NB4 (cell line): ENCODE data around the gene NUS1.

Experiments used
- DNase-seq: peaks from one replicate; pipeline ENCODE4 v3.0.0; 2010; ENCODE audit warnings: low read depth
- H3K4me3 ChIP-seq: one replicate; pipeline ENCODE4 v1.5.1; 2011; ENCODE audit warnings: mild to moderate bottlenecking, low read depth, low read length, moderate library complexity
- MYC ChIP-seq: IDR thresholded peaks from 2 replicates; pipeline ENCODE4 v1.6.1; 2011; ENCODE audit warnings: low read depth, low read length
- POLR2A ChIP-seq: IDR thresholded peaks from 2 replicates; pipeline ENCODE4 v1.6.1; 2011; ENCODE audit warnings: mild to moderate bottlenecking; ENCODE audit not compliant: insufficient read length; ENCODE audit errors: extremely low read depth
- TF ChIP-seq, protein P1 (sequence below): IDR thresholded peaks from 2 replicates; pipeline ENCODE4 v1.6.1; 2011; ENCODE audit warnings: low read depth, low read length
- TF ChIP-seq, protein P2 (sequence below): IDR thresholded peaks from one replicate; pipeline ENCODE4 v1.5.1; 2012; ENCODE audit warnings: low read depth, low read length

NUS1 gene

DNA sequence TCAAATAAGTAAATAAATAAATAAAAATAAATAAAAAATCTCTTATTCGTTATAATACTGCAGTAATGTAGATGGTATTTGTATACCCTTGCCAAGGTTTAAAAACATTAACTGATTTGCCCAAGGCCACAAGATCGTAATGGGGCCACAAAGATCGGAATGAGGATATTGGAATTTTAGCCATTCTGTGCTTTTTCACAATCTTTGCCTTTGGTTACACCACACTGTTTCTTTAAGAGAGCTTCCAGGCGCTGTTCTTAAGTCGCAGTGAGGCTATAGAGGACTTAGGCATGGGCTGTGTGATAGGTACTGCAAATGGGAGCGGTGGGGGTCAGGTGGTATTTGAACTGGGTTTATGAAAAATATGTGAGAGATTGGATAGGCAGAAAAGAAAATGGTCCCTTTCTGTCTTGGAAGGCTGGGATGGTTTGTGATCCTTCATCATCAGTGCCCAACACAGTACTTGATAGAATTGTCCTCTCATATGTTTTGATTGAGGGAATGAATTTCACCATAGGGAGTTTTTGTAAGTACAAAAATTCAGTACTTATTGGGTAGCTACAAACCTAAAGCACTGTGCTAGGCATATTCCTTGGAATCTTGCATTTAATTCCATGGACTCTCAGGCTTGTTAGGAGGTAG lies 1.4 kb downstream of the NUS1 start:
- DNase-seq, result peak; percentile 10
- TF ChIP-seq POLR2A (no peak), MYC (no peak)
- TF ChIP-seq, protein P1, sequence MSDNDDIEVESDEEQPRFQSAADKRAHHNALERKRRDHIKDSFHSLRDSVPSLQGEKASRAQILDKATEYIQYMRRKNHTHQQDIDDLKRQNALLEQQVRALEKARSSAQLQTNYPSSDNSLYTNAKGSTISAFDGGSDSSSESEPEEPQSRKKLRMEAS, result no peak
- TF ChIP-seq, protein P2, sequence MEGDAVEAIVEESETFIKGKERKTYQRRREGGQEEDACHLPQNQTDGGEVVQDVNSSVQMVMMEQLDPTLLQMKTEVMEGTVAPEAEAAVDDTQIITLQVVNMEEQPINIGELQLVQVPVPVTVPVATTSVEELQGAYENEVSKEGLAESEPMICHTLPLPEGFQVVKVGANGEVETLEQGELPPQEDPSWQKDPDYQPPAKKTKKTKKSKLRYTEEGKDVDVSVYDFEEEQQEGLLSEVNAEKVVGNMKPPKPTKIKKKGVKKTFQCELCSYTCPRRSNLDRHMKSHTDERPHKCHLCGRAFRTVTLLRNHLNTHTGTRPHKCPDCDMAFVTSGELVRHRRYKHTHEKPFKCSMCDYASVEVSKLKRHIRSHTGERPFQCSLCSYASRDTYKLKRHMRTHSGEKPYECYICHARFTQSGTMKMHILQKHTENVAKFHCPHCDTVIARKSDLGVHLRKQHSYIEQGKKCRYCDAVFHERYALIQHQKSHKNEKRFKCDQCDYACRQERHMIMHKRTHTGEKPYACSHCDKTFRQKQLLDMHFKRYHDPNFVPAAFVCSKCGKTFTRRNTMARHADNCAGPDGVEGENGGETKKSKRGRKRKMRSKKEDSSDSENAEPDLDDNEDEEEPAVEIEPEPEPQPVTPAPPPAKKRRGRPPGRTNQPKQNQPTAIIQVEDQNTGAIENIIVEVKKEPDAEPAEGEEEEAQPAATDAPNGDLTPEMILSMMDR, result no peak
- H3K4me3 ChIP-seq, result peak overlapping the region; percentile 82

DNA sequence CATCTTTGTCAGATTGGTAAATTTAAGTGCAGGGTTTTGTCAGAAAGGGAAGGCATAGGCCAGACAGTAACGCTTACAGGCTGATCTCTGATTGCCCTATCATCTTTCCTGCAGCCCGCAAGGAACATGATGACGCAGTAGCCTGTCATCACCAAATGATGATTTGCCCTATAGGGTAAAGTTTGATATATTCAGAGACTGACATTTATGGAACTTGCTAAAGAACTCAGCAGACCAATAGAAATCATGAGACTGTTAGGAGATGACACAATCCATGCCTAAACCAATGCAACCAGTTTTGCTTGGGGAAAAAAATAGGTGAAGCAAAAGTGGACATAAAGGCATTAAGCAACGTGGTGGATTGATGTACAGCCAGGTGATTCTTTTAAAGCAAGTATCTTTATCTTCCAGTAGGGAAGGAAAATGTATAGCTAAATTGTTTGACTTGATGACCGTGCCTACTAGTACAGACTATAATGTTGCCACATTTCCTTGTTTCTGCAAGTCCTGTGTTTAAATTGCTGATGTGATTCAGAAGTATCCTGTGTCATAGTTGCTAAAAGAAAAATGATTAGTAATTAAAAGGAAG lies 2.4 kb downstream of the NUS1 start:
- peak overlapping the region; percentile 82 for H3K4me3 ChIP-seq
- peak; percentile 43 for DNase-seq
- TF ChIP-seq, protein P1, result no peak
- TF ChIP-seq MYC, result no peak
- no peak for TF ChIP-seq POLR2A
- TF ChIP-seq, protein P2, result no peak

DNA sequence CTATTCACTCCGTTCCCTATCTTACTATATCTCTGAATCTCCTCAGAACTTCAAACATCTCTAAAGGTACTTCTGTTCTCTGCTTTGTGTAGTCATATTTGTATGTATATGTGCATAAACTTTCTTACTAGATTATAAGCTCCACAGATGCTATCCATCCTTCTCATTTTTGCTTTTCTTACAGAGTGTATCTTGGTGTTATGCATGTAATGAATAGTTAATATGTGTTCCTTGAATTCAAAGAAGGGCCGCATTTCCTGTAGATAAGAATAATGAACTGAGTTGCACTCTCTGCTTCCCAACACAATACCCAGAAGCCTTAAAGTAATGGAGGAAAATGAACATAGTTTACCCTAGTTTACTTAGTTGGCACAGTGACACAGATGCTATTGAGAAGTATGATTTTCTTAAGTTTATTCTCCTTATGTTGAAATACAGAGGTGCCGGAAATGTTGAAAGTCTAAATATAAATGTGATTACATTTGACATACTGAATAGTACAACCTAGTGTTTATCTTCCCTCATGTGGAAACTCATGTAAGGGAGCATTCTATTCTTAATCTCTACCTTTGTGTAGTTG lies 6.0 kb downstream of the NUS1 start:
- TF ChIP-seq POLR2A (no peak), MYC (no peak)
- TF ChIP-seq, protein P2, result no peak
- TF ChIP-seq, protein P1, result no peak
- no peak overlapping the region for H3K4me3 ChIP-seq
- no peak for DNase-seq

DNA sequence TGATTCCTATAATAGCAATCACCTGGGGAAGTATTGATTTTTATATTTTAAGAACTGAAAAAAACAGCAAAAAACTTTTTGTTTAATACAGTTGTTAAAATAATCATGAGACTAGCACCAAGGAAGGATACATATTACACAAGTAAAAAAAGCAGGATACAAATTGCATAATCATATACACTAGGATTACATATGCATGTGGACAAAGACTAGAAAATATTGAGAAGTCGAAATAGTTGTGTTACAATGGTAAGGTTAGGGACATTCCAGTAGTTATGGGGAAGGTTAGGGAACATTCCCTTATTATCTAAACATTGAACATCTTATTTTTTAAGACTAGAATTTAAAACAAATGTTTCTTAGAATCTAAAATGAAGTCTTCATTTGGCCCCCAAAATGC lies 9.5 kb downstream of the NUS1 start:
- no peak overlapping the region for H3K4me3 ChIP-seq
- no peak for DNase-seq
- TF ChIP-seq, protein P2, result no peak
- TF ChIP-seq MYC, result no peak
- TF ChIP-seq POLR2A, result no peak
- TF ChIP-seq, protein P1, result no peak

DNA sequence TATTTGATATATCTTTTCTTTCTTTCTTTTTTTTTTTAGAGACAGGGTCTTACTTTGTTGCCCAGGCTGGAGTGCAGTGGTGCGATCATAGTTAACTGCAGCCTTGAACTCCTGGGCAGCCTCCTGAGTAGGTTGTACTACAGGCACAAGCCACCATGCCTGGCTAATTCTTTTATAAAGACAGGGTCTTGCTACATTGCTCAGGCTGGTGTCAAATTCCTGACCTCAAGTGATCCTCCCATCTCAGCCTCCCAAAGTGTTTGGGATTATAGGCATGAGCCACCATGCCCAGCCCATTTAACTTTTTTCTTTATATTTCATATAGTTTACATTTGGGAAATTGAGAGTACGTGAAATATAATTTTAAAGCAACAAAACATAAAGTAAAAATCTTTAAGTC lies 10.1 kb downstream of the NUS1 start:
- H3K4me3 ChIP-seq, result no peak overlapping the region
- TF ChIP-seq MYC (no peak), POLR2A (no peak)
- TF ChIP-seq, protein P1, result no peak
- TF ChIP-seq, protein P2, result no peak
- DNase-seq, result no peak
